ENCODE results near the gene GPR62. TPM values are rescaled to one million over a fixed set of nuclear protein-coding genes. Genes with fewer than 3 reads are reported as not detected.
A peak's percentile ranks its signal among the peaks of the same experiment; 100 is the strongest.

The GPR62 gene
- total RNA-seq, 1 donor from 2014 or later, result not detected

DNA sequence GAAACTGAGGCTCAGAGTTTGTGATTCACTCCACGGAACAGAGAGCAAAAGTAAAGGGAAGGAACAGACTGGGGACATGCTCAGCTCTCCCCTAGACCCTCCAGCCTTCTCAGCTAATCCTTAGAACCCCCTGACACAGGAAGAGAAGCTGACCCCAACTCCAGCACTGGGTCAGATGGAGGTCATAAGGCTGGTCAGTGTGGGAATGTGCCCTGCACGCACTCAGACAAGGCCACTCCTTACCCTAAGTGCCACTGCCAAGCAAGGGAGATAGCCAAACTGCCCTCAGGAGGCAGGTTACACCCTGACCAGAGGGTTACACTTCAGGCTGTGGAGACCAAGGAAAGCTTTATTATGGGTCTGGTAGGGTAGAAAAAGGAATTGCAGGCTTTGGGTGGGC, 39.3 kb downstream of the GPR62 start:
- peak; percentile 2 for ATAC-seq

GRCh38 chr3:51995346-51996163, 40.4 kb downstream of the GPR62 start, which contains the start of gene RPL29:
RPL29 (minus strand) TSS chr3:51995895; CDS start chr3:51995461, 434 bp downstream.
- ATAC-seq, result peak; percentile 89

GRCh38 chr3:51997172-51997571, 42.0 kb downstream of the GPR62 start:
- ATAC-seq, result no peak

DNA sequence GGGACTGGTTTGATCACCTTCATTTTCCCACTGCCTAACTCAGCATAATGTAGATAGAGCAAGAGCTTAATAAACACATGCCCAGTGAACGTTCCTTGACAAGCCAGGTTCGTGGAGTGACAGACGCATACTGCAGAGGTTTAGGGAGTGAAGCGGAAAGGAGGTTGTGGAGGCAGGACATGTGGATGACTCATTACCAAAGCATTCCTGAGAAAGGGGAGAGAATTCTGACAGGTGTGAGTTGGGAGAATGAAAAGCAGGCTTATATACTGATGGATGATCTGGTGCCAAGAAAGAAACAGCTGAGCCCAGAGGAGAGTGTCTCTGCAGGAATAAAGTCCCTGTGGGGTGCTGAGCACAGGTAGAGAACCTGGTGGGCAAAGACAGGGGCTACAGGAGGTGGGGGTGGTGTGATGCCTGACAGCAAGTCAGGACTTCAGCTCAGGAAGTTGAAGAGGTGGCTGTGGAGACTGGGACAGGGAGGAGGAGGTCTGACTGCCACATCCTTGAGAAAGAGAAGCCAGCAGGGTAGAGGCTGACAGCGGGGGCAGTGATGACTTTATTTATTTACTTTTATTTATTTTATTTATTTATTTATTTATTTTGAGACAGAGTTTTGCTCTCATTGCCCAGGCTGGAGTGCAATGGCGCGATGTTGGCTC, 42.9 kb downstream of the GPR62 start:
- peak; percentile 62 for ATAC-seq

DNA sequence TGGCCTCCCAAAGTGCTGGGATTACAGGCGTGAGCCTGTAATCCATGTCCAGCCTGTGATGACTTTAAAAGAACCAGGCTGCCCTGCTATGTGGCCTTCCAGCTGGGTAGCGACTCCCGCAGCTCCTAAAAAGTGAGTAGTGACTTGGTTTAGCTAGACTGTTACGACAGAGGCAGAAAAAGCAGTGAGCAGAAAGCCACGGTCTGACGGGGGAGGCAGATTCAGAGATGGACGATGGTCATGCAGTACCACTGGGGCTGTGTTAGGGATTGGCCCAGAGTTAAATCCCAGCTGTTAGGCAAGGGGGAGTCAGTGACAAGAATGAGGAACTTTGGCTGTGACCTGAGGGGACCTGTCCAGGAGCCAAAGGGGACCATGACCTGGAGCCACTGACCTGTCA, 43.6 kb downstream of the GPR62 start:
- no peak for ATAC-seq

DNA sequence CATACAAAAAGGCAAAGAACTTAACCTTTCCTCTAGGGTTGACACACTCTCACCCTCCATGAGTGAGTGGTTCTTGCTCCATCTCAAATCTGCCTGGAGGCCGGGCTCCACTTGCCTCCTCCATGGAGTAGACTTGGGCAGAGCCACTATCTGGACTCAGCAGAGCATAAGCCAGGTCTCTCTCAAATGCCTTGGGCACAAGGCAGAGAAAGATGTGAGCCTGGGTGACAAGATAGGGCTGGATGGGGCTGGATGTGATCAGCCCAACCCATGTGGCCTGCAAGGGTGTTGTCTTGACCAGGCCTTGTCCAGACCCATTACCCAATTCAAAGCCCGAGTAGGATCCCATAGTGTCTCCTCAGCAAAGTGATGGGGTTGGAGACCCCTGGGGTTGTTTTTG, 44.7 kb downstream of the GPR62 start:
- ATAC-seq, result no peak

DNA sequence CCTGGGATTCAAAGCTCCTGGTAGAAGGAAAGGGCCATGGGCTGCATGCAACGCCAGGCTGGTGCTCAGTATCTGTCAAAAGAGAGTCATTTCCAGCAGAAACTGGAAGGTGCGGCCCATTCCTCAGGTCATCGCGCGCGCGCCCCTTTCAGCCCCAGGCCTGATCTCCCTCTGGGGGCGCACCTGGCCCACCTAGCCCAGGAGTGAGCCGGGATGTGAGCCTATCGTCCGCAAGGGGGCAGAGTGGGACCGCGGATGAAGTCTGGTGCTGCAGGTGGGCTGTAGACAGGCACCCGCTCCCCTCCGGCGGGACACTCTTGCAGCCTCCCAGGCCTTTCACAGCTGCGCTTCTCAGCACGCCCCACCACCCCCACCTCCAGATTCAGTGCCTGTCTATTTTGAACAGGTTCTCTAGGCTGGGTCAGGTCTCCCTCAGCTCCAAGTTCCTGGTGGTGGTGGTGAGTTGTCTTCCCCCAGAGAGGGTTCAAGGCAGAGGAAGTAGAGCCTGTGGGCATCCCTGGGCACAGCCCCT, 46.3 kb downstream of the GPR62 start:
- peak; percentile 55 for ATAC-seq

DNA sequence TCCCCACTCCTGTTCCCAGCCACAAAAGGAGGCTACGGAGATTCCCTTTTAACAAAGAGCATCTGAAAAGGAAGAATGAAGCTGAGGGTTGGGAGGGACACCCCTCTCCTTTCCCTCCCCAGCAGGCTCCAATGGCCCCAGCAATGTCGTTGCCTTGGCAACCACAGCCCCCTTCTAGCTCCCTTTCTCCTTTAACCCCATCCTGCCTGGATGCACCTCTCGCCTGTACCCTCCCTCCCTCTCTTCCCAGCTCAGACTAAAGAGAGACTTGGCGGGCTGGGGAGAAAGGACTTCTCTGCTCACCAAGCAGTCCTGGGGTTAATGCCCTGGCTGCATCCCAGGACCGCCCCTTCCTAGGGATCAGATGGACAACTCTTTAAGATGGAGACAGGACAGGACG, 47.6 kb downstream of the GPR62 start:
- ATAC-seq, result no peak

DNA sequence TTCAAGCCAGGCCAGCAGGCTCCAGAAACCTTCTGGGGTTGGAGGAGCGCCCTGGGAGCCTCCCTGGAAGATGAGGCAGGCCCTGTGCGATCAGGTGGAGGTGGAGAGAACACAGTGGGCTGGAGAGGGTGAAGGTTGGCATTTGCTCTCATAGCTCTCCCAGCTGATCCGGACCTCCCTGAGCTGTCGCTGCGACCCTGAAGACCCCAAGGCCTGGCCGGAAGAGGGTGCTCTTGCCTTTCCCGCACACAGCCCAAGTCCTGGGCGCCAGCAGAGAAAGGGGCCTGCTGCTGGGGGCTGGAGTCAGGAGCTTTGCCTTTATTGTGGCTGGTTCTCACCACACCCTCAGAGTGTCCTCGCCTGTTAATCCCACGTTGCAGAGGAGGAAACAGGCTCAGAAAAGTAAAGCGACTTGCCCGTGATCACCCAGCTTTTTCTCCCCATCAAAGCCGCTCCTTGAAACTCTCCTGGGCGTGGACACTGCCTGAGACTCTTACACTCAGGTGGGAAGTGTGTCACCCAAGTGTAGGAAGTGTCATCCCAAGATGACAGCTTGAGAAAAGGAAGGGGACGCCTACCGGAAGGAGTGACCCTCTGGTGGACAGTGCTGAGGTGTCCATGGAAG, 49.1 kb downstream of the GPR62 start:
- ATAC-seq, result peak; percentile 55

DNA sequence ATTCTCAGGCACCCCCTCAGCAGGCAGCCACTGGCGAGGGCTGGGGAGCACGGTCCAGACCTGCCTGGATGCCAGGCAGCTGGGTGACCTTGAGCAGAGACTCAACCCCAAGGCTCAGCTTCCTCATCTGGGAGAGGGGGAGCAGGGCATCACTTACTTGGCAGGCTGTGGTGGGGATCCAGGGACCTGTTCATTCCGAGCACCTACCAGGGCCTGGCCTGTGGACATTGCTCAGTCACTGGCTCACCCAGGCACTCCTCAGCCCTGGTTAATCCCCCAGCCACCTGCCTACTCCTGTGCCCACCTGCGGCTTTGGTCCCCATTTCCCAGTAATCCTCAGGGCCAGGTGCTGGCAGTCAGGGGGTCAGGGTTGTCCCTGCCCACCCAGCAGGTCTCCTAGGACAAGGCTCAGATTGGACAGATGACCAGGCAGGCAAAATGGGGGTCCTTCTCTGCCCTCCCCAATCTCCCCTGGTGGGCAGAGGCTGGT, 49.8 kb downstream of the GPR62 start:
- peak; percentile 24 for ATAC-seq

- peak; percentile 45 for ATAC-seq
Measured at GRCh38 chr3:52005571-52005986, 50.4 kb downstream of the GPR62 start.

GRCh38 chr3:52006017-52006819, 51.0 kb downstream of the GPR62 start:
- ATAC-seq, result no peak

- ATAC-seq, result no peak
Measured at GRCh38 chr3:52006820-52007133, 51.6 kb downstream of the GPR62 start.

Other genes starting within 250 kb of the GPR62 start
- gene GRM2, start 248.3 kb upstream of the GPR62 start, total RNA-seq, result 0.08 TPM
- gene IQCF6, start 176.1 kb upstream of the GPR62 start, total RNA-seq, result not detected
- not detected for gene IQCF2, start 93.8 kb upstream of the GPR62 start, total RNA-seq
- not detected for gene IQCF5, start 79.8 kb upstream of the GPR62 start, total RNA-seq
- not detected for gene IQCF1, start 52.0 kb upstream of the GPR62 start, total RNA-seq
- gene RRP9, start 13.5 kb upstream of the GPR62 start, total RNA-seq, result 18.6 TPM
- 5.7 TPM for gene PARP3, start 13.0 kb upstream of the GPR62 start, total RNA-seq
- 11.5 TPM for gene PCBP4, start 12.1 kb downstream of the GPR62 start, total RNA-seq
- 39.6 TPM for gene ABHD14B, start 18.7 kb downstream of the GPR62 start, total RNA-seq
- 4.5 TPM for gene ABHD14A, start 19.7 kb downstream of the GPR62 start, total RNA-seq
- 27.4 TPM for gene ACY1, start 28.2 kb downstream of the GPR62 start, total RNA-seq
- gene RPL29, start 40.5 kb downstream of the GPR62 start, total RNA-seq, result 1,513 TPM
- gene DUSP7, start 101.2 kb downstream of the GPR62 start, total RNA-seq, result 62.6 TPM
- gene POC1A, start 199.0 kb downstream of the GPR62 start, total RNA-seq, result 8.4 TPM
- gene ALAS1, start 242.8 kb downstream of the GPR62 start, total RNA-seq, result 45.2 TPM

Data from esophagus mucosa (tissue), 1 donor.